HepG2 (cell line): ENCODE results near the gene SRXN1. TPM values are rescaled to one million over a fixed set of nuclear protein-coding genes. Genes with fewer than 3 reads are reported as not detected.

Experiments
- ATAC-seq: fragments of 200-7000 bp; cut with Tn5 transposase; 3 replicates; pipeline ENCODE4 v1.9.1; 2020; ENCODE audit warnings: mild to moderate bottlenecking, moderate library complexity
- BruUV-seq: library from RNA; stranded (reverse); fragments of 400-500 nt; replicated peaks from 2 replicates; lab custom pipeline; 2021; lab: Mats Ljungman, UMichigan
- CTCF ChIA-PET: fragments of 300-600 bp; formaldehyde crosslinking; extraction: SDS; loops from one replicate; lab custom pipeline; 2021; ENCODE audit warnings: low total read pairs, inconsistent platforms, low intra/inter-chr PET ratio; lab: Yijun Ruan, JAX
- POLR2A ChIA-PET: fragments of 350-600 bp; sonication (Branson Sonifier 250); formaldehyde crosslinking; loops from one replicate; lab custom pipeline; 2020; ENCODE audit warnings: antibody characterized with exemption, inconsistent platforms; lab: Yijun Ruan, JAX
- DNase-seq: peaks from one replicate; pipeline ENCODE4 v3.0.0-alpha.2; 2015; ENCODE audit warnings: low spot score
- FAIRE-seq: peaks from 3 replicates; lab custom pipeline; 2011; peaks lifted over from hg19 to GRCh38; lab: Jason Lieb, UNC
- H2AFZ ChIP-seq: one replicate; pipeline ENCODE4 v1.6.1; 2011; ENCODE audit warnings: low read length, inconsistent platforms
- H3K27ac ChIP-seq: fragments of 300-600 bp; 3 replicates; pipeline ENCODE4 v1.8.0; 2011; ENCODE audit warnings: mixed run types, mild to moderate bottlenecking, mixed read lengths, low read length, inconsistent platforms; ENCODE audit not compliant: insufficient read depth; ENCODE audit errors: extremely low read length
- H3K27me3 ChIP-seq, 2 experiments: fragments of 200-600 bp in 1 of 2; 2 replicates in 1 of 2; 3 replicates in 1 of 2; pipeline versions ENCODE4 v1.6.0 to v1.8.0; 2011; ENCODE audit warnings: low read length in 2 of 2, mild to moderate bottlenecking in 2 of 2, moderate library complexity in 2 of 2, inconsistent platforms in 1 of 2; ENCODE audit not compliant: insufficient read depth in 2 of 2, control insufficient read depth in 1 of 2
- H3K36me3 ChIP-seq, 2 experiments: fragments of 200-600 bp in 1 of 2; replicated peaks in 1 of 2; 2 replicates in 1 of 2; 3 replicates in 1 of 2; pipeline versions ENCODE4 v1.5.1 to v1.8.0; 2011; ENCODE audit warnings: low read length in 2 of 2, inconsistent platforms in 1 of 2; ENCODE audit not compliant: insufficient read depth in 2 of 2, control insufficient read depth in 1 of 2
- H3K4me1 ChIP-seq: 2 replicates; pipeline ENCODE4 v1.5.1; 2012; ENCODE audit warnings: low read length, inconsistent platforms; ENCODE audit not compliant: insufficient read depth
- H3K4me2 ChIP-seq: 2 replicates; pipeline ENCODE4 v1.6.0; 2011; ENCODE audit warnings: low read depth, low read length, inconsistent platforms
- H3K4me3 ChIP-seq, 3 experiments: fragments of 200-600 bp in 1 of 3; sonication (generic), shearing (Covaris generic) in 1 of 3; replicated peaks in 1 of 3; 2 replicates each; pipeline ENCODE4 v1.5.1; 2011 to 2016; ENCODE audit warnings: low read length in 3 of 3, inconsistent platforms in 2 of 3, low read depth in 2 of 3, mild to moderate bottlenecking in 2 of 3, control low read depth in 1 of 3, mixed read lengths in 1 of 3; ENCODE audit not compliant: insufficient read depth in 1 of 3
- H3K79me2 ChIP-seq: one replicate; pipeline ENCODE4 v1.6.1; 2011; ENCODE audit warnings: low read length, inconsistent platforms; ENCODE audit not compliant: insufficient read depth
- H3K9ac ChIP-seq: 2 replicates; pipeline ENCODE4 v1.6.0; 2011; ENCODE audit warnings: mild to moderate bottlenecking, low read depth, low read length, inconsistent platforms; ENCODE audit not compliant: insufficient read depth
- H3K9me3 ChIP-seq: 2 replicates; pipeline ENCODE4 v1.5.1; 2012; ENCODE audit warnings: mild to moderate bottlenecking, low read length
- H4K20me1 ChIP-seq: 2 replicates; pipeline ENCODE4 v1.6.0; 2011; ENCODE audit warnings: inconsistent platforms, mild to moderate bottlenecking, low read length, moderate library complexity; ENCODE audit not compliant: insufficient read depth
- ASH2L ChIP-seq: fragments of 300-600, 200-600 bp; sonication (generic); IDR thresholded peaks from 2 replicates; pipeline ENCODE4 v1.7.0; 2017; ENCODE audit warnings: low read depth, mild to moderate bottlenecking, moderate library complexity, mixed read lengths, low read length; ENCODE audit not compliant: insufficient read length
- FLYWCH1 ChIP-seq: sonication (generic); formaldehyde crosslinking; IDR thresholded peaks from 2 replicates; pipeline ENCODE4 v1.8.1; 2023; ENCODE audit warnings: mild to moderate bottlenecking, missing genetic modification reagents
- KLF16 ChIP-seq, 2 experiments: sonication (generic) in 1 of 2; formaldehyde crosslinking in 1 of 2; IDR thresholded peaks; 2 replicates each; pipeline versions ENCODE4 v1.6.1 to v1.8.0; 2016 to 2023; ENCODE audit warnings: missing genetic modification reagents in 2 of 2, missing compliant biosample characterization in 1 of 2
- PCBP1 ChIP-seq: fragments of 200-400 bp; formaldehyde crosslinking; IDR thresholded peaks from 2 replicates; pipeline ENCODE4 v1.6.1; 2017; ENCODE audit warnings: mild to moderate bottlenecking, low read depth, low read length, borderline replicate concordance
- PLRG1 ChIP-seq: fragments of 450-650 bp; conservative IDR thresholded peaks from 2 replicates; pipeline ENCODE4 v1.6.1; 2016
- SATB2 ChIP-seq: sonication (generic); formaldehyde crosslinking; IDR thresholded peaks from 2 replicates; pipeline ENCODE4 v1.5.0; 2020; ENCODE audit warnings: missing genetic modification reagents
- ZNF180 ChIP-seq: sonication (generic); formaldehyde crosslinking; IDR thresholded peaks from 2 replicates; pipeline ENCODE4 v1.4.0; 2020; ENCODE audit warnings: low read depth, missing genetic modification reagents, borderline replicate concordance
- ZNF468 ChIP-seq: sonication (generic); formaldehyde crosslinking; IDR thresholded peaks from 2 replicates; pipeline ENCODE4 v1.8.0; 2022; ENCODE audit warnings: mild to moderate bottlenecking, moderate library complexity, missing genetic modification reagents
- ZNF792 ChIP-seq: IDR thresholded peaks from 2 replicates; pipeline ENCODE4 v1.6.1; 2016
- WGBS: methylation state at CpG from one replicate; pipeline ENCODE4 v1.1.6; 2017; ENCODE audit warnings: low lambda C conversion rate; 5-methylcytosine and 5-hydroxymethylcytosine counted together
- in situ Hi-C: cut with HindIII; loops from 2 replicates; pipeline ENCODE4 v1.10.0; 2017; ENCODE audit warnings: low pct_unique_long_range_greater_than_20kb; ENCODE audit not compliant: extremely low pct_ligation_motif_present
- intact Hi-C: fragments of 100-400 bp; cut with micrococcal nuclease; formaldehyde crosslinking; loops from one replicate; pipeline ENCODE4 v1.10.0; 2022; ENCODE audit not compliant: unreplicated experiment
- polyA plus RNA-seq, 8 experiments: library from polyadenylated mRNA; depleted of rRNA in 3 of 8; stranded (reverse) in 7 of 8; unstranded in 1 of 8; fragments of >200 nt; fragmentation: Illumina TruSeq in 4 of 8; extraction: Trizol in 4 of 8; gene quantifications; 2 replicates each; pipeline versions ENCODE4 v1.2.1 to v1.2.3, GENCODE V29; 2011 to 2016; ENCODE audit warnings: low read depth in 4 of 8, missing spikeins in 1 of 8, mixed read lengths in 1 of 8; ENCODE audit not compliant: insufficient read depth in 1 of 8
- total RNA-seq, 5 experiments: library from RNA; depleted of rRNA; stranded (reverse); fragments of >200 nt; fragmentation: Illumina TruSeq; extraction: Trizol; gene quantifications; 2 replicates each; pipeline ENCODE4 v1.2.3, GENCODE V29; 2016; ENCODE audit warnings: low read depth in 1 of 5
- TF ChIP-seq, protein P1 (sequence below): sonication (generic); formaldehyde crosslinking; IDR thresholded peaks from 2 replicates; pipeline ENCODE4 v1.9.0; 2022; ENCODE audit warnings: missing genetic modification reagents, mild to moderate bottlenecking, borderline replicate concordance
- TF ChIP-seq, protein P2 (sequence below): sonication (generic); formaldehyde crosslinking; IDR thresholded peaks from 2 replicates; pipeline ENCODE4 v1.5.0; 2020; ENCODE audit warnings: mild to moderate bottlenecking, missing genetic modification reagents
- TF ChIP-seq, protein P3 (sequence below): sonication (generic); formaldehyde crosslinking; IDR thresholded peaks from 2 replicates; pipeline ENCODE4 v1.8.1; 2023; ENCODE audit warnings: mild to moderate bottlenecking, missing genetic modification reagents, borderline replicate concordance
- TF ChIP-seq, protein P4 (sequence below): sonication (generic); formaldehyde crosslinking; IDR thresholded peaks from 2 replicates; pipeline ENCODE4 v1.9.0; 2021; ENCODE audit warnings: missing genetic modification reagents, mild to moderate bottlenecking, borderline replicate concordance

SRXN1 gene
- total and polyA plus RNA-seq, 2 of the 13 experiments (the other 11 are each of a cell fraction or from before 2014, with no cell fraction given): 29.9 to 87.7 TPM

DNA sequence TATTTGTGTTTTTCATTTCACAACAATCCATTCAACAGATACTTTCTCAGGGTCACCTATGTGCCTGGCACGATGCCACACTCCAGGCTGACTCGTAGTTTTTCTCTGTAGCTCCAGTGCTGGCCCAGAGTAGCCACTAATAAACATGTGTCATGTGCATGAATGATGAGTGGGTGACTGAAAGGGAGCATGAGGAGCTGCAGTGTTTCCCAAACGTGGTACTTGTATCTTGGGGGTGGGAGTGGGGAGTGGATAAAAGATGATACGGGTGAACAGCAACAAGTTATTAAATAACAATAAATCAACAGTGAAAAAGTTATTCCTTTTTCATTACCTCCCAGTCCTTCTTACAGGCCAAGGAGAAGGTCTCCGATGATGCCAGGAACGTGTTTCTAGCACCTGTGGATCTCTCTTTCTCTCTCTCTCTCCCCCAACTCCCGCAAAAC is 17.1 kb downstream of the SRXN1 start:
- in situ Hi-C loops (no loop called here), intact Hi-C loops (no loop called here)
- peaks cover 8% of the 10 kb centered on the region for H3K4me1 ChIP-seq
- H3K4me2 ChIP-seq: no peak overlapping the region
- no peaks in the 10 kb centered on the region for H3K36me3 ChIP-seq
- no peaks in the 10 kb centered on the region for H3K9me3 ChIP-seq
- CTCF ChIA-PET: no interaction called here
- no peak overlapping the region for H2AFZ ChIP-seq
- POLR2A ChIA-PET: interaction anchor here (0.6 kb wide), 1 partner anchor 13 kb away, joined by 3 read pairs; no protein-coding TSS in a partner anchor
- H4K20me1 ChIP-seq: no peaks in the 10 kb centered on the region
- no peak for FAIRE-seq
- WGBS: 12% methylated on average over 7 of the region's 7 CpGs
- no TSS peak for BruUV-seq
- no peak for ATAC-seq
- no peak overlapping the region for H3K4me3 ChIP-seq
- no peaks in the 10 kb centered on the region for H3K79me2 ChIP-seq
- H3K9ac ChIP-seq: no peak overlapping the region
- no peak overlapping the region for H3K27ac ChIP-seq
- no peak for DNase-seq
- peaks cover 14 to 51% of the 10 kb centered on the region in 2 experiments for H3K27me3 ChIP-seq
- no peak for TF ChIP-seq FLYWCH1
- no peak for TF ChIP-seq PLRG1
- TF ChIP-seq, protein P1, sequence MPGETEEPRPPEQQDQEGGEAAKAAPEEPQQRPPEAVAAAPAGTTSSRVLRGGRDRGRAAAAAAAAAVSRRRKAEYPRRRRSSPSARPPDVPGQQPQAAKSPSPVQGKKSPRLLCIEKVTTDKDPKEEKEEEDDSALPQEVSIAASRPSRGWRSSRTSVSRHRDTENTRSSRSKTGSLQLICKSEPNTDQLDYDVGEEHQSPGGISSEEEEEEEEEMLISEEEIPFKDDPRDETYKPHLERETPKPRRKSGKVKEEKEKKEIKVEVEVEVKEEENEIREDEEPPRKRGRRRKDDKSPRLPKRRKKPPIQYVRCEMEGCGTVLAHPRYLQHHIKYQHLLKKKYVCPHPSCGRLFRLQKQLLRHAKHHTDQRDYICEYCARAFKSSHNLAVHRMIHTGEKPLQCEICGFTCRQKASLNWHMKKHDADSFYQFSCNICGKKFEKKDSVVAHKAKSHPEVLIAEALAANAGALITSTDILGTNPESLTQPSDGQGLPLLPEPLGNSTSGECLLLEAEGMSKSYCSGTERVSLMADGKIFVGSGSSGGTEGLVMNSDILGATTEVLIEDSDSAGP (CRISPR knock-in tag): no peak
- TF ChIP-seq, protein P2, sequence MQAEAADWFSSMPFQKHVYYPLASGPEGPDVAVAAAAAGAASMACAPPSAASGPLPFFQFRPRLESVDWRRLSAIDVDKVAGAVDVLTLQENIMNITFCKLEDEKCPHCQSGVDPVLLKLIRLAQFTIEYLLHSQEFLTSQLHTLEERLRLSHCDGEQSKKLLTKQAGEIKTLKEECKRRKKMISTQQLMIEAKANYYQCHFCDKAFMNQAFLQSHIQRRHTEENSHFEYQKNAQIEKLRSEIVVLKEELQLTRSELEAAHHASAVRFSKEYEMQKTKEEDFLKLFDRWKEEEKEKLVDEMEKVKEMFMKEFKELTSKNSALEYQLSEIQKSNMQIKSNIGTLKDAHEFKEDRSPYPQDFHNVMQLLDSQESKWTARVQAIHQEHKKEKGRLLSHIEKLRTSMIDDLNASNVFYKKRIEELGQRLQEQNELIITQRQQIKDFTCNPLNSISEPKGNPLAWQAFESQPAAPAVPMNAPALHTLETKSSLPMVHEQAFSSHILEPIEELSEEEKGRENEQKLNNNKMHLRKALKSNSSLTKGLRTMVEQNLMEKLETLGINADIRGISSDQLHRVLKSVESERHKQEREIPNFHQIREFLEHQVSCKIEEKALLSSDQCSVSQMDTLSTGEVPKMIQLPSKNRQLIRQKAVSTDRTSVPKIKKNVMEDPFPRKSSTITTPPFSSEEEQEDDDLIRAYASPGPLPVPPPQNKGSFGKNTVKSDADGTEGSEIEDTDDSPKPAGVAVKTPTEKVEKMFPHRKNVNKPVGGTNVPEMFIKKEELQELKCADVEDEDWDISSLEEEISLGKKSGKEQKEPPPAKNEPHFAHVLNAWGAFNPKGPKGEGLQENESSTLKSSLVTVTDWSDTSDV (CRISPR knock-in tag): no peak
- TF ChIP-seq ZNF468 (CRISPR knock-in tag): no peak
- TF ChIP-seq ZNF792 (CRISPR knock-in tag): no peak
- TF ChIP-seq, protein P3, sequence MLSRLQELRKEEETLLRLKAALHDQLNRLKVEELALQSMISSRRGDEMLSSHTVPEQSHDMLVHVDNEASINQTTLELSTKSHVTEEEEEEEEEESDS (CRISPR knock-in tag): no peak
- TF ChIP-seq KLF16 (CRISPR knock-in tag; IDR thresholded peaks at IDR 0.05): no peak
- no peak for TF ChIP-seq ZNF180 (CRISPR knock-in tag)
- no peak for TF ChIP-seq PCBP1
- TF ChIP-seq SATB2 (CRISPR knock-in tag): no peak
- no peak for TF ChIP-seq ASH2L
- TF ChIP-seq, protein P4, sequence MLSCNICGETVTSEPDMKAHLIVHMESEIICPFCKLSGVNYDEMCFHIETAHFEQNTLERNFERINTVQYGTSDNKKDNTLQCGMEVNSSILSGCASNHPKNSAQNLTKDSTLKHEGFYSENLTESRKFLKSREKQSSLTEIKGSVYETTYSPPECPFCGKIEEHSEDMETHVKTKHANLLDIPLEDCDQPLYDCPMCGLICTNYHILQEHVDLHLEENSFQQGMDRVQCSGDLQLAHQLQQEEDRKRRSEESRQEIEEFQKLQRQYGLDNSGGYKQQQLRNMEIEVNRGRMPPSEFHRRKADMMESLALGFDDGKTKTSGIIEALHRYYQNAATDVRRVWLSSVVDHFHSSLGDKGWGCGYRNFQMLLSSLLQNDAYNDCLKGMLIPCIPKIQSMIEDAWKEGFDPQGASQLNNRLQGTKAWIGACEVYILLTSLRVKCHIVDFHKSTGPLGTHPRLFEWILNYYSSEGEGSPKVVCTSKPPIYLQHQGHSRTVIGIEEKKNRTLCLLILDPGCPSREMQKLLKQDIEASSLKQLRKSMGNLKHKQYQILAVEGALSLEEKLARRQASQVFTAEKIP (CRISPR knock-in tag): no peak
